NCI-H1436 (cell line): ENCODE data around the gene LSM2.
"Not testable (repeated sequence)": the region's sequence is repeated elsewhere in the genome, so short reads cannot be mapped to it uniquely, and the experiment has no call there.

Source experiments
- DNase-seq: peaks from one replicate; lab custom pipeline; 2025; lab: John Stamatoyannopoulos, UW

LSM2 gene

GRCh38 chr6:31806470-31807272 lies at the start of gene LSM2:
Gene LSM2, minus strand, starts transcription at chr6:31806966. Its CDS starts 209 bp downstream, at chr6:31806757.
- DNase-seq: peak; percentile 96

GRCh38 chr6:31851980-31852718 lies 45.4 kb upstream of the LSM2 start:
- DNase-seq: not testable (repeated sequence)

GRCh38 chr6:31851485-31851832 lies 44.7 kb upstream of the LSM2 start:
- no peak for DNase-seq

- no peak for DNase-seq
Observed at GRCh38 chr6:31850765-31851484, 44.2 kb upstream of the LSM2 start.

GRCh38 chr6:31847276-31847978 lies 40.7 kb upstream of the LSM2 start:
- no peak for DNase-seq

GRCh38 chr6:31844507-31844906 lies 37.7 kb upstream of the LSM2 start:
- no peak for DNase-seq

- no peak for DNase-seq
Observed at GRCh38 chr6:31842053-31842452, 35.3 kb upstream of the LSM2 start.

- not testable (repeated sequence) for DNase-seq
Observed at GRCh38 chr6:31839779-31840126, 33.0 kb upstream of the LSM2 start.

GRCh38 chr6:31838968-31839367 lies 32.2 kb upstream of the LSM2 start:
- no peak for DNase-seq

GRCh38 chr6:31838114-31838553 lies 31.4 kb upstream of the LSM2 start:
- not testable (repeated sequence) for DNase-seq

GRCh38 chr6:31837369-31838113 lies 30.8 kb upstream of the LSM2 start:
- no peak for DNase-seq

- DNase-seq: no peak
Observed at GRCh38 chr6:31836474-31837368, 30.0 kb upstream of the LSM2 start.

- no peak for DNase-seq
Observed at GRCh38 chr6:31836047-31836473, 29.3 kb upstream of the LSM2 start.

- DNase-seq: peak; percentile 87
Observed at GRCh38 chr6:31834367-31835250, 27.8 kb upstream of the LSM2 start.

- DNase-seq: no peak
Observed at GRCh38 chr6:31831350-31832215, 24.8 kb upstream of the LSM2 start.

GRCh38 chr6:31830886-31831335 lies 24.1 kb upstream of the LSM2 start:
- no peak for DNase-seq

GRCh38 chr6:31829633-31830283 lies 23.0 kb upstream of the LSM2 start:
- DNase-seq: peak; percentile 43
